ENCODE results near the gene RHBDF2.

GRCh38 chr17:76480632-76481031, 20.6 kb downstream of the RHBDF2 start:
- TF ChIP-seq CTCF (conservative IDR thresholded peaks at IDR 0.05 in 1 of 2, IDR thresholded peaks at IDR 0.05 in 1 of 2; ENCODE audit: extremely low read depth in 1 of 2, insufficient read depth in 1 of 2, low read depth in 1 of 2, low read length in 2 of 2) (no peak), EZH2 (IDR thresholded peaks at IDR 0.05; ENCODE audit: borderline replicate concordance, low read length) (no peak)

All from mammary epithelial cell (primary cell).